Mesothelial cell of epicardium (in vitro differentiated cells): ENCODE measurements around the gene STX19. TPM values are rescaled to one million over a fixed set of nuclear protein-coding genes. Genes with fewer than 3 reads are reported as not detected.

Experiments used
- DNase-seq, 2 experiments: peaks; one replicate each; pipeline ENCODE4 v3.0.0; 2021; ENCODE audit warnings: low spot score in 2 of 2; ENCODE audit not compliant: unreplicated experiment in 2 of 2
- H3K27ac Mint-ChIP-seq: 2 replicates; pipeline ENCODE4 v1.8.0; 2021; ENCODE audit warnings: mixed read lengths
- H3K27me3 Mint-ChIP-seq: 2 replicates; pipeline ENCODE4 v1.8.0; 2021; ENCODE audit warnings: low read depth, mixed read lengths
- H3K36me3 Mint-ChIP-seq: 2 replicates; pipeline ENCODE4 v1.8.0; 2021; ENCODE audit warnings: mixed read lengths
- H3K4me1 Mint-ChIP-seq: 2 replicates; pipeline ENCODE4 v1.8.0; 2021; ENCODE audit warnings: mixed read lengths
- H3K4me3 Mint-ChIP-seq: 2 replicates; pipeline ENCODE4 v1.8.0; 2021; ENCODE audit warnings: mild to moderate bottlenecking, moderate library complexity, mixed read lengths
- H3K9me3 Mint-ChIP-seq: 2 replicates; pipeline ENCODE4 v1.8.0; 2021; ENCODE audit warnings: mixed read lengths
- CTCF ChIP-seq: fragments of 200-600 bp; sonication (generic); IDR thresholded peaks from one replicate; pipeline ENCODE4 v1.5.0; 2021; ENCODE audit warnings: antibody characterized with exemption; ENCODE audit not compliant: unreplicated experiment
- total RNA-seq: library from RNA; stranded (reverse); gene quantifications from 3 replicates; pipeline ENCODE4 v1.2.1, GENCODE V29; 2021

The STX19 gene
- total RNA-seq, 1 donor from 2014 or later = 0.18 TPM

GRCh38 chr3:94066506-94067500 lies 38.4 kb upstream of the STX19 start:
- Mint-ChIP-seq H3K27ac (no peak overlapping the region), H3K36me3 (peaks cover 14% of the 10 kb centered on the region), H3K9me3 (peaks cover 4% of the 10 kb centered on the region), H3K27me3 (no peaks in the 10 kb centered on the region), H3K4me3 (no peak overlapping the region), H3K4me1 (peaks cover 31% of the 10 kb centered on the region)
- DNase-seq = no peak
- no peak for TF ChIP-seq CTCF

- no peak for DNase-seq
- no peak overlapping the region for H3K4me3 Mint-ChIP-seq
Observed at GRCh38 chr3:94065819-94066480, 37.6 kb upstream of the STX19 start.

GRCh38 chr3:94065122-94065521 lies 36.7 kb upstream of the STX19 start:
- H3K27me3 Mint-ChIP-seq = no peaks in the 10 kb centered on the region
- no peak overlapping the region for H3K4me3 Mint-ChIP-seq
- no peak overlapping the region for H3K27ac Mint-ChIP-seq
- DNase-seq = no peak
- H3K9me3 Mint-ChIP-seq = peaks cover 4% of the 10 kb centered on the region
- peaks cover 31% of the 10 kb centered on the region for H3K4me1 Mint-ChIP-seq
- H3K36me3 Mint-ChIP-seq = peaks cover 20% of the 10 kb centered on the region
- TF ChIP-seq CTCF = no peak

More at GRCh38 chr3:94065819-94066480, 37.6 kb upstream of the STX19 start:
- peaks cover 14% of the 10 kb centered on the region for H3K36me3 Mint-ChIP-seq
- no peak overlapping the region for H3K27ac Mint-ChIP-seq
- peaks cover 31% of the 10 kb centered on the region for H3K4me1 Mint-ChIP-seq
- TF ChIP-seq CTCF = no peak
- no peaks in the 10 kb centered on the region for H3K27me3 Mint-ChIP-seq
- H3K9me3 Mint-ChIP-seq = peaks cover 4% of the 10 kb centered on the region

- H3K4me1 Mint-ChIP-seq = peaks cover 31% of the 10 kb centered on the region
- H3K4me3 Mint-ChIP-seq = peak overlapping the region; percentile 97
- no peak for DNase-seq
- H3K9me3 Mint-ChIP-seq = peaks cover 4% of the 10 kb centered on the region
- no peak for TF ChIP-seq CTCF
- no peaks in the 10 kb centered on the region for H3K27me3 Mint-ChIP-seq
- peaks cover 21% of the 10 kb centered on the region for H3K36me3 Mint-ChIP-seq
- H3K27ac Mint-ChIP-seq = peak overlapping the region; percentile 100
Observed at GRCh38 chr3:94064243-94064860, 36.0 kb upstream of the STX19 start.

- Mint-ChIP-seq H3K27ac (peak overlapping the region; percentile 100), H3K4me1 (peaks cover 30% of the 10 kb centered on the region), H3K36me3 (peaks cover 22% of the 10 kb centered on the region), H3K27me3 (no peaks in the 10 kb centered on the region), H3K4me3 (peak overlapping the region; percentile 97), H3K9me3 (peaks cover 4% of the 10 kb centered on the region)
- TF ChIP-seq CTCF = no peak
- no peak for DNase-seq
Observed at GRCh38 chr3:94063496-94064119, 35.2 kb upstream of the STX19 start.
